LNCaP clone FGC (cell line): Measurements from ENCODE around the gene GPR17.

Source experiments
- DNase-seq: peaks from one replicate; pipeline ENCODE4 v3.0.0-alpha.2; 2011; ENCODE audit warnings: low read depth
- H3K4me3 ChIP-seq: 2 replicates; pipeline ENCODE4 v1.5.1; 2011; ENCODE audit warnings: mild to moderate bottlenecking, low read depth, low read length, control low read depth
- CTCF ChIP-seq: IDR thresholded peaks from 2 replicates; pipeline ENCODE4 v1.5.1; 2012; ENCODE audit warnings: mild to moderate bottlenecking; ENCODE audit not compliant: control insufficient read depth, insufficient read depth; ENCODE audit errors: extremely low read depth

GPR17 gene

DNA sequence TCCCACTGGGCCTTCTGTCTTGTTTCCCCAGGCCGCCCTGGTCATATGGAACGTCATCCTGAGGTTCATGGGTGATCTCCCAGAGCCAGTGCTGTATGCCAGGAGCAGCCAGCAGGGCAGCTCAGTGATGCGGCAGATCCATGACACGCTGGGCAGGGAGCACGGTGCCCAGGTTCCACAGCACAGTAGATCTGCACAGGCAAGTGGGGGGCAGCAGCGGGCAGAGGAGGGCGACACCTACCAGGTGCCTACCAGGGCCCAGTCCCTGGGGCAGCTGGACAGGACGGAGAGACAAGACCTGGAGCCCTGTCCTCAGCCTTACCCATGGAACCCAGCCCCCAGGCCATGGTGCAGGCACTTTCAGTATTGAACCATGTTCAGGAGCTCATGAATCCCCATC lies 36.1 kb upstream of the GPR17 start:
- no peak overlapping the region for H3K4me3 ChIP-seq
- no peak for DNase-seq
- no peak for TF ChIP-seq CTCF

- TF ChIP-seq CTCF, result no peak
- no peak for DNase-seq
- no peak overlapping the region for H3K4me3 ChIP-seq
Measured at GRCh38 chr2:127610561-127610960, 35.4 kb upstream of the GPR17 start.

- no peak for DNase-seq
- H3K4me3 ChIP-seq, result no peak overlapping the region
- TF ChIP-seq CTCF, result no peak
Measured at GRCh38 chr2:127611076-127611925, 34.7 kb upstream of the GPR17 start.

DNA sequence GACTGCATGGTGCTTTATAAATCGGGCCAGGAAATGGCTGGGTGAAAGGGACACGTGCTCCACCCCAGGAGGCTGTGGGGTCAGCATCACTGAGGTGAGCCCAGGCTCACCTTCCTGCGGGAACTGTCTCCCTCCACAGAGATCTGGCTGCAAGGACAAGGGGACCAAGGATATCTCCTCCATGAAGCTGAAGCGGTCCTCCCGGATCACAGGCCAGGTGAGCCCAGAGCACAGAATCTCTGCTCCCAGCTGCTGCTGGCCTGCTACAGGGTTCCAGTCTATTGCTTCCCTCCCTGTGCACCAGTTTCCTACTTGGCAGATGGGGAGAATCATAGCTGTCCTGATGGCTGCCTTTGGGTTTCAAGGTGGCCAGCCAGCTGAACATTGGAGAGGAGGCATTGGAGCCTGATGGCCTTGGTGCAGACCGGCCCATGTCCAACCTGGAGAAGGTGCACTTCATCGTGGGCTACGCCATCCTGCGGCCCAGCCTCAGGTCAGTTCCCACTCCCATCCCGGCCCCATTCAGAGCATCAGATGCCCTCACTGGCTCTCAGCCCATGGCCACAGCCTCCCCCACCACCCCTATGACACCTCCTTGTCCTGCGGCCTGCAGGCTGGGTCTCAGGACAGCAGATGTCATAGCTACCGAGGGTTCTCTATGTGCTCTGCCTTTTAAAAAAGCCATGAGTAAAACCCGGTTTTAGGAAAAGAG lies 33.7 kb upstream of the GPR17 start:
- no peak for DNase-seq
- no peak for TF ChIP-seq CTCF
- H3K4me3 ChIP-seq, result no peak overlapping the region

DNA sequence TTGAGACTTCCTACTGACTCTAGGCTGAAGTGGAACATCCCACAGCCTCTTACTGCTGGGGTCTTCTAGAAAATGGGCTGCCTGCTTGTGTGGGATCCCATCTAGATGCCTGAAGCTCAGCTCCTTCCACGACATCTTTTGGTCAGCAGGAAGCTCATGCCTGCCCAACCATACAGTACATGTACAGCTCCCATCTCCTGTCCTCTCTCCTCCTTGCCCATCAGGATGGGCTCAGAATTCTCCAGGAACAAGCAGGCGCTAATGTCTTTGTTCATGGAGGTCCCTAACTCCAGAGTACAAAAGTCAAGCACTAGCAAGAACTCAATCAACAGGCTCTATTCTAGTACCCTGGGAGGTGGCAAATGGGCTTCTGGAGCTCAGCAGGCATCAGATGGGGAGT lies 31.7 kb upstream of the GPR17 start:
- H3K4me3 ChIP-seq, result no peak overlapping the region
- DNase-seq, result no peak
- TF ChIP-seq CTCF, result no peak

DNA sequence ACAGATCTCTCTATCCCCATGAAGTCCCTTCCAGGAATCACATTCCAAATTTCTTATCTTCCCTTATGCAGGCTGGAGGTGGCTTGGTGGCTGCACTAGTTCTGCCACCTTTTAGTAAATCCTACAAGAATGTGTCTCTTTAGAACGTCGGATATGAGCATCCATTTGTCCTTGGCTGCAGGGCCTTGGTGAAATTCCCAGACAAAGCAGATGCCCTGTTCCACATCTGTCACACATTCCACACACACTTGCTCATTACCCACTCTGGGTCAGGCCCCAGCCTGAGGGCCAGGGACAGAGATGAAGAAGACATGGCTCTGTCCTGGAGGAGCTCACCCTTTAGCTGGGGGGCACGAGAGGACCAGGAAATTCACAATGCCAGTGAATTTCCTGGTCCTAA lies 31.2 kb upstream of the GPR17 start:
- no peak overlapping the region for H3K4me3 ChIP-seq
- no peak for TF ChIP-seq CTCF
- no peak for DNase-seq
